Measurements from ENCODE around the gene FAM118B. TPM values are rescaled to one million over a fixed set of nuclear protein-coding genes. Genes with fewer than 3 reads are reported as not detected.
A peak's percentile ranks its signal among the peaks of the same experiment; 100 is the strongest.

The FAM118B gene
- total RNA-seq, 1 experiment from 2014 or later, result 40.0 TPM

GRCh38 chr11:126263489-126263888 lies 51.9 kb downstream of the FAM118B start:
- Histone ChIP-seq H3T11ph (ENCODE audit: low read length) (no peak overlapping the region), H3K23ac (ENCODE audit: insufficient read length, low read depth, low read length) (no peak overlapping the region), H4K91ac (ENCODE audit: insufficient read length, low read depth, low read length) (no peak overlapping the region), H2BK12ac (ENCODE audit: insufficient read length, low read depth, low read length) (no peak overlapping the region), H3K14ac (ENCODE audit: insufficient read depth, low read length) (no peak overlapping the region), H4K20me1 (ENCODE audit: control insufficient read depth, insufficient read depth, insufficient read length) (no peaks in the 10 kb centered on the region), H2BK20ac (ENCODE audit: low read depth, low read length, poor library complexity, severe bottlenecking) (no peak overlapping the region), H3K27ac (ENCODE audit: insufficient read length, low read depth, low read length) (no peak overlapping the region), H2BK15ac (ENCODE audit: low read depth, low read length) (no peak overlapping the region), H3K4me1 (ENCODE audit: insufficient read depth, low read length) (no peaks in the 10 kb centered on the region; the same call in 1 of the 2 replicates), H3K18ac (ENCODE audit: insufficient read length, low read depth, low read length) (no peak overlapping the region), H3K23me2 (ENCODE audit: insufficient read length, low read depth, low read length, poor library complexity, severe bottlenecking) (peaks cover 4% of the 10 kb centered on the region), H4K8ac (replicated peaks; ENCODE audit: insufficient read length, low read depth, low read length) (no peak overlapping the region), H3K4ac (ENCODE audit: low read depth, low read length) (no peak overlapping the region), H2AFZ (ENCODE audit: low read length) (no peak overlapping the region), H3K9ac (ENCODE audit: extremely low read depth, insufficient read length, low read length) (no peak overlapping the region), H3K27me3 (ENCODE audit: insufficient read depth, low read length) (no peaks in the 10 kb centered on the region), H2BK120ac (ENCODE audit: low read depth, low read length, poor library complexity, severe bottlenecking) (no peak overlapping the region), H2AK5ac (ENCODE audit: insufficient read length, low read length) (no peak overlapping the region), H2BK5ac (ENCODE audit: insufficient read length, low read length) (no peak overlapping the region), H3K56ac (ENCODE audit: insufficient read length, low read depth, low read length) (no peak overlapping the region), H3K4me2 (ENCODE audit: insufficient read depth, insufficient read length, low read length) (no peak overlapping the region), H4K5ac (ENCODE audit: insufficient read length, low read depth, low read length) (no peak overlapping the region), H3K9me3 (ENCODE audit: control insufficient read depth, low read depth, low read length) (no peaks in the 10 kb centered on the region), H3K79me1 (ENCODE audit: insufficient read depth, low read depth, low read length, poor library complexity, severe bottlenecking) (peaks cover 4% of the 10 kb centered on the region), H3K79me2 (ENCODE audit: insufficient read depth, low read length) (peaks cover 5% of the 10 kb centered on the region; the same call in 1 of the 2 replicates)
- TF ChIP-seq CTCF (conservative IDR thresholded peaks at IDR 0.05), result no peak
- WGBS (ENCODE audit: extremely low coverage, insufficient read length, low lambda C conversion rate), result no CpG with 5 or more reads among the region's 6 CpGs
- H3K36me3 Mint-ChIP-seq (ENCODE audit: insufficient read depth in 1 of 3, low read depth in 3 of 3), result peaks cover 44 to 76% (median 65%) of the 10 kb centered on the region in 3 experiments
- H3K27ac Mint-ChIP-seq, result 0 out of 7 replicates have a peak overlapping the region, but pooled peaks of 1 of the 3 experiments have one; percentile 34
- no peaks in the 10 kb centered on the region for H3K9me3 Mint-ChIP-seq
- DNase-seq, result no peak
- no peak overlapping the region for H3K4me3 Mint-ChIP-seq
- peaks cover 2% of the 10 kb centered on the region; the same call in 1 of the 2 replicates for H3K27me3 Mint-ChIP-seq (ENCODE audit: low read depth)
- peaks cover 4 to 5% of the 10 kb centered on the region in 2 experiments for H3K4me1 Mint-ChIP-seq
